DOHH2 (cell line): Measurements from ENCODE around the gene CXorf65.

Experiments
- CTCF ChIP-seq: fragments of 200-600 bp; sonication (generic); IDR thresholded peaks from one replicate; pipeline ENCODE4 v1.5.1; 2014; ENCODE audit warnings: antibody characterized with exemption, mild to moderate bottlenecking, low read depth, low read length; ENCODE audit not compliant: poor library complexity, severe bottlenecking
- EZH2phosphoT487 ChIP-seq: fragments of 200-600 bp; sonication (generic); IDR thresholded peaks from 2 replicates; pipeline ENCODE4 v1.6.1; 2017; ENCODE audit warnings: borderline replicate concordance, mild to moderate bottlenecking, antibody characterized with exemption, low read length, moderate library complexity, mixed read lengths

GRCh38 chrX:71103110-71103983 lies 3.2 kb downstream of the CXorf65 start:
- TF ChIP-seq CTCF (no peak), EZH2phosphoT487 (no peak)
